SK-N-SH (cell line): ENCODE data around the gene GNB2.

Experiments
- CHD2 ChIP-seq: fragments of 150-350 bp; IDR thresholded peaks from 2 replicates; pipeline ENCODE4 v1.6.1; 2018; ENCODE audit warnings: low read length; ENCODE audit not compliant: partially characterized antibody
- FOSL2 ChIP-seq: IDR thresholded peaks from 2 replicates; pipeline ENCODE4 v1.4.0; 2012; ENCODE audit warnings: low read depth, mild to moderate bottlenecking, moderate library complexity, borderline replicate concordance
- SIN3A ChIP-seq: IDR thresholded peaks from 2 replicates; pipeline ENCODE4 v1.6.1; 2012; ENCODE audit warnings: low read depth, mild to moderate bottlenecking, low read length, moderate library complexity, borderline replicate concordance
- SMC3 ChIP-seq: IDR thresholded peaks from 2 replicates; pipeline ENCODE4 v1.6.1; 2012; ENCODE audit warnings: low read depth, low read length, improper control_type of control experiment
- TF ChIP-seq, protein P1 (sequence below): IDR thresholded peaks from 2 replicates; pipeline ENCODE4 v1.4.0; 2012; ENCODE audit warnings: low read depth, borderline replicate concordance
- TF ChIP-seq, protein P2 (sequence below): fragments of 200-600 bp; sonication (generic); IDR thresholded peaks from 2 replicates; pipeline ENCODE4 v1.6.1; 2017; ENCODE audit warnings: antibody characterized with exemption, mild to moderate bottlenecking, moderate library complexity

- no peak for TF ChIP-seq SMC3
- TF ChIP-seq, protein P1, sequence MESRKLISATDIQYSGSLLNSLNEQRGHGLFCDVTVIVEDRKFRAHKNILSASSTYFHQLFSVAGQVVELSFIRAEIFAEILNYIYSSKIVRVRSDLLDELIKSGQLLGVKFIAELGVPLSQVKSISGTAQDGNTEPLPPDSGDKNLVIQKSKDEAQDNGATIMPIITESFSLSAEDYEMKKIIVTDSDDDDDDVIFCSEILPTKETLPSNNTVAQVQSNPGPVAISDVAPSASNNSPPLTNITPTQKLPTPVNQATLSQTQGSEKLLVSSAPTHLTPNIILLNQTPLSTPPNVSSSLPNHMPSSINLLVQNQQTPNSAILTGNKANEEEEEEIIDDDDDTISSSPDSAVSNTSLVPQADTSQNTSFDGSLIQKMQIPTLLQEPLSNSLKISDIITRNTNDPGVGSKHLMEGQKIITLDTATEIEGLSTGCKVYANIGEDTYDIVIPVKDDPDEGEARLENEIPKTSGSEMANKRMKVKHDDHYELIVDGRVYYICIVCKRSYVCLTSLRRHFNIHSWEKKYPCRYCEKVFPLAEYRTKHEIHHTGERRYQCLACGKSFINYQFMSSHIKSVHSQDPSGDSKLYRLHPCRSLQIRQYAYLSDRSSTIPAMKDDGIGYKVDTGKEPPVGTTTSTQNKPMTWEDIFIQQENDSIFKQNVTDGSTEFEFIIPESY = no peak
- TF ChIP-seq, protein P2, sequence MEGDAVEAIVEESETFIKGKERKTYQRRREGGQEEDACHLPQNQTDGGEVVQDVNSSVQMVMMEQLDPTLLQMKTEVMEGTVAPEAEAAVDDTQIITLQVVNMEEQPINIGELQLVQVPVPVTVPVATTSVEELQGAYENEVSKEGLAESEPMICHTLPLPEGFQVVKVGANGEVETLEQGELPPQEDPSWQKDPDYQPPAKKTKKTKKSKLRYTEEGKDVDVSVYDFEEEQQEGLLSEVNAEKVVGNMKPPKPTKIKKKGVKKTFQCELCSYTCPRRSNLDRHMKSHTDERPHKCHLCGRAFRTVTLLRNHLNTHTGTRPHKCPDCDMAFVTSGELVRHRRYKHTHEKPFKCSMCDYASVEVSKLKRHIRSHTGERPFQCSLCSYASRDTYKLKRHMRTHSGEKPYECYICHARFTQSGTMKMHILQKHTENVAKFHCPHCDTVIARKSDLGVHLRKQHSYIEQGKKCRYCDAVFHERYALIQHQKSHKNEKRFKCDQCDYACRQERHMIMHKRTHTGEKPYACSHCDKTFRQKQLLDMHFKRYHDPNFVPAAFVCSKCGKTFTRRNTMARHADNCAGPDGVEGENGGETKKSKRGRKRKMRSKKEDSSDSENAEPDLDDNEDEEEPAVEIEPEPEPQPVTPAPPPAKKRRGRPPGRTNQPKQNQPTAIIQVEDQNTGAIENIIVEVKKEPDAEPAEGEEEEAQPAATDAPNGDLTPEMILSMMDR = no peak
- no peak for TF ChIP-seq SIN3A
- TF ChIP-seq CHD2 = no peak
- no peak for TF ChIP-seq FOSL2
Observed at GRCh38 chr7:100655908-100656674, 17.4 kb upstream of the GNB2 start, which contains the start of gene ACTL6B.
